ENCODE data around the gene MIEN1.

GRCh38 chr17:39700148-39700987 is 30.0 kb downstream of the MIEN1 start:
- TF ChIP-seq ATF3 (CRISPR knock-in tag; conservative IDR thresholded peaks at IDR 0.05): no peak
- TF ChIP-seq CTCF (IDR thresholded peaks at IDR 0.05): no peak
- TF ChIP-seq, protein P1, sequence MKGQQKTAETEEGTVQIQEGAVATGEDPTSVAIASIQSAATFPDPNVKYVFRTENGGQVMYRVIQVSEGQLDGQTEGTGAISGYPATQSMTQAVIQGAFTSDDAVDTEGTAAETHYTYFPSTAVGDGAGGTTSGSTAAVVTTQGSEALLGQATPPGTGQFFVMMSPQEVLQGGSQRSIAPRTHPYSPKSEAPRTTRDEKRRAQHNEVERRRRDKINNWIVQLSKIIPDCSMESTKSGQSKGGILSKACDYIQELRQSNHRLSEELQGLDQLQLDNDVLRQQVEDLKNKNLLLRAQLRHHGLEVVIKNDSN (CRISPR knock-in tag; IDR thresholded peaks at IDR 0.05): no peak
- no peak for TF ChIP-seq GABPB1 (CRISPR knock-in tag; IDR thresholded peaks at IDR 0.05)
- no peak for TF ChIP-seq CDX4 (CRISPR knock-in tag; IDR thresholded peaks at IDR 0.05; ENCODE audit: borderline replicate concordance)
- TF ChIP-seq ARID4B (CRISPR knock-in tag; IDR thresholded peaks at IDR 0.05; ENCODE audit: borderline replicate concordance): no peak
- no peak for TF ChIP-seq STAT6 (CRISPR knock-in tag; conservative IDR thresholded peaks at IDR 0.05; ENCODE audit: low read depth)
- 0 out of 2 replicates have a peak, but pooled peaks have one; percentile 9 for TF ChIP-seq SP1 (CRISPR knock-in tag; conservative IDR thresholded peaks at IDR 0.05)
- no peak for TF ChIP-seq MAX (CRISPR knock-in tag; IDR thresholded peaks at IDR 0.05)
- no peak for TF ChIP-seq ELF4 (CRISPR knock-in tag; IDR thresholded peaks at IDR 0.05; ENCODE audit: low read depth)
- TF ChIP-seq ZNF671 (CRISPR knock-in tag; IDR thresholded peaks at IDR 0.05): no peak
- no peak for TF ChIP-seq E2F1 (CRISPR knock-in tag; IDR thresholded peaks at IDR 0.05)
- TF ChIP-seq NR3C1 (CRISPR knock-in tag; conservative IDR thresholded peaks at IDR 0.05; ENCODE audit: low read depth): no peak

Measured in WTC11 (cell line).